Right lung (tissue), 5 donors: ENCODE measurements around the gene SFRP4. TPM values are rescaled to one million over a fixed set of nuclear protein-coding genes. Genes with fewer than 3 reads are reported as not detected.

Experiments
- polyA plus RNA-seq, 5 donors: library from polyadenylated mRNA; unstranded; fragments of 120-200 nt; gene quantifications; one replicate each; pipeline versions ENCODE4 v1.2.1 to v1.2.3, GENCODE V29; 2013; ENCODE audit warnings: inconsistent platforms in 1 of 5, low replicate concordance in 1 of 5; ENCODE audit not compliant: insufficient read length in 5 of 5, insufficient read depth in 1 of 5

Gene SFRP4
- polyA plus RNA-seq, 5 donors = 0.54 to 2.5 (median 1.3) TPM

Other genes starting within 250 kb of the SFRP4 start
- 1 to 10 TPM in 3 of 5 donors, under 1 TPM in 2; 0.39 to 1.4 (median 1.0) TPM for gene GPR141, start 233.1 kb downstream of the SFRP4 start, polyA plus RNA-seq
- under 1 TPM in 2 of 5 donors, not detected in 3; 0.35 to 0.48 TPM for gene NME8, start 68.2 kb downstream of the SFRP4 start, polyA plus RNA-seq
- gene EPDR1, start 3.8 kb upstream of the SFRP4 start, polyA plus RNA-seq = 10 to 100 TPM; 21.6 to 24.9 (median 22.0) TPM